Neuronal stem cell (in vitro differentiated cells): ENCODE measurements around the gene USP1.

ENCODE experiments used
- DNase-seq: peaks from one replicate; pipeline ENCODE4 v3.0.0-alpha.2; 2013; ENCODE audit warnings: low spot score
- H2AFZ ChIP-seq: one replicate; pipeline ENCODE4 v1.6.1; 2013; ENCODE audit warnings: mild to moderate bottlenecking, low read length, inconsistent platforms
- H2AK5ac ChIP-seq: 2 replicates; pipeline ENCODE4 v1.6.1; 2013; ENCODE audit warnings: low read depth, mild to moderate bottlenecking, inconsistent platforms, low read length, moderate library complexity, mixed read lengths
- H2BK120ac ChIP-seq: 2 replicates; pipeline ENCODE4 v1.6.1; 2013; ENCODE audit warnings: low read depth, mild to moderate bottlenecking, inconsistent platforms, low read length, moderate library complexity, mixed read lengths
- H2BK12ac ChIP-seq: one replicate; pipeline ENCODE4 v1.6.1; 2013; ENCODE audit warnings: low read length, inconsistent platforms
- H2BK15ac ChIP-seq: 2 replicates; pipeline ENCODE4 v1.6.1; 2013; ENCODE audit warnings: mild to moderate bottlenecking, low read length, inconsistent platforms, mixed read lengths
- H2BK5ac ChIP-seq: one replicate; pipeline ENCODE4 v1.6.1; 2013; ENCODE audit warnings: inconsistent platforms, mild to moderate bottlenecking, low read length, moderate library complexity
- H3K14ac ChIP-seq: one replicate; pipeline ENCODE4 v1.6.1; 2013; ENCODE audit warnings: low read length, inconsistent platforms
- H3K18ac ChIP-seq: 2 replicates; pipeline ENCODE4 v1.6.1; 2013; ENCODE audit warnings: low read length, inconsistent platforms
- H3K23ac ChIP-seq: 2 replicates; pipeline ENCODE4 v1.6.1; 2013; ENCODE audit warnings: low read depth, mild to moderate bottlenecking, mixed read lengths, low read length, inconsistent platforms; ENCODE audit not compliant: poor library complexity
- H3K27ac ChIP-seq: replicated peaks from 3 replicates; pipeline ENCODE4 v1.5.1; 2013; ENCODE audit warnings: low read length, inconsistent platforms
- H3K27me3 ChIP-seq, 3 experiments: 2 replicates each; pipeline ENCODE4 v1.6.1; 2013; ENCODE audit warnings: low read length in 3 of 3, mild to moderate bottlenecking in 2 of 3, inconsistent platforms in 1 of 3, low read depth in 1 of 3, mixed read lengths in 1 of 3, moderate library complexity in 1 of 3; ENCODE audit not compliant: control insufficient read depth in 3 of 3, insufficient read depth in 3 of 3
- H3K36me3 ChIP-seq, 2 donors: replicated peaks in 1 of 2; 2 replicates each; pipeline ENCODE4 v1.6.1; 2013; ENCODE audit warnings: low read length in 2 of 2; ENCODE audit not compliant: control insufficient read depth in 2 of 2, insufficient read depth in 2 of 2
- H3K4ac ChIP-seq: 2 replicates; pipeline ENCODE4 v1.6.1; 2013; ENCODE audit warnings: inconsistent platforms, mild to moderate bottlenecking, low read length, moderate library complexity
- H3K4me1 ChIP-seq, 2 donors: 1 replicate in 1 of 2; 2 replicates in 1 of 2; pipeline ENCODE4 v1.6.1; 2013; ENCODE audit warnings: low read length in 2 of 2, low read depth in 1 of 2; ENCODE audit not compliant: control insufficient read depth in 2 of 2, insufficient read depth in 1 of 2
- H3K4me2 ChIP-seq: one replicate; pipeline ENCODE4 v1.6.1; 2013; ENCODE audit warnings: mild to moderate bottlenecking, low read length, inconsistent platforms; ENCODE audit not compliant: insufficient read depth, poor library complexity, severe bottlenecking
- H3K4me3 ChIP-seq, 2 donors: 2 replicates each; pipeline ENCODE4 v1.5.1; 2013; ENCODE audit warnings: low read length in 2 of 2, mild to moderate bottlenecking in 2 of 2, inconsistent platforms in 1 of 2, moderate library complexity in 1 of 2
- H3K79me1 ChIP-seq: one replicate; pipeline ENCODE4 v1.6.1; 2013; ENCODE audit warnings: low read depth, mild to moderate bottlenecking, inconsistent platforms, low read length, moderate library complexity
- H3K9ac ChIP-seq: one replicate; pipeline ENCODE4 v1.6.1; 2013; ENCODE audit warnings: mild to moderate bottlenecking, low read depth, low read length, inconsistent platforms; ENCODE audit not compliant: poor library complexity
- H3K9me3 ChIP-seq, 2 donors: replicated peaks in 1 of 2; 2 replicates each; pipeline versions ENCODE3 to v1.6.1; 2013; ENCODE audit warnings: low read length in 2 of 2, mild to moderate bottlenecking in 2 of 2, inconsistent platforms in 1 of 2, low read depth in 1 of 2, mixed read lengths in 1 of 2, moderate library complexity in 1 of 2; ENCODE audit not compliant: control insufficient read depth in 2 of 2, insufficient read depth in 1 of 2
- H4K8ac ChIP-seq: one replicate; pipeline ENCODE4 v1.6.1; 2013; ENCODE audit warnings: low read depth, mild to moderate bottlenecking, inconsistent platforms, low read length, moderate library complexity
- H4K91ac ChIP-seq: one replicate; pipeline ENCODE4 v1.6.1; 2013; ENCODE audit warnings: low read length, low read depth, mild to moderate bottlenecking, inconsistent platforms; ENCODE audit not compliant: poor library complexity
- WGBS, 2 donors: extraction: QIAGEN DNeasy Blood & Tissue Kit; methylation state at CpG; one replicate each; pipeline ENCODE4 v1.1.7; 2013; ENCODE audit warnings: missing lambda C conversion rate in 2 of 2, mixed read lengths in 1 of 2; ENCODE audit not compliant: insufficient read length in 2 of 2, insufficient replicate concordance in 1 of 2; ENCODE audit errors: extremely low coverage in 2 of 2; 5-methylcytosine and 5-hydroxymethylcytosine counted together

USP1 gene

GRCh38 chr1:62444701-62445100 lies 7.9 kb downstream of the USP1 start:
- Histone ChIP-seq H2BK120ac (no peak overlapping the region), H3K27me3 (no peaks in the 10 kb centered on the region), H3K9me3 (no peaks in the 10 kb centered on the region), H3K4me2 (no peak overlapping the region), H2BK12ac (no peak overlapping the region), H3K79me1 (peaks cover 2% of the 10 kb centered on the region), H3K9ac (no peak overlapping the region), H3K18ac (no peak overlapping the region), H3K14ac (no peak overlapping the region), H2BK5ac (no peak overlapping the region), H3K4me3 (no peak overlapping the region), H2AFZ (no peak overlapping the region), H3K4me1 (no peaks in the 10 kb centered on the region), H2AK5ac (no peak overlapping the region), H3K4ac (no peak overlapping the region), H4K8ac (no peak overlapping the region), H4K91ac (no peak overlapping the region), H3K23ac (no peak overlapping the region), H2BK15ac (no peak overlapping the region), H3K27ac (no peak overlapping the region), H3K36me3 (peaks cover 19 to 98% of the 10 kb centered on the region in 2 donors)
- WGBS, 2 donors: no CpG with 5 or more reads among the region's 1 CpG
- no peak for DNase-seq

- Histone ChIP-seq H4K91ac (no peak overlapping the region), H2BK5ac (no peak overlapping the region), H3K79me1 (peaks cover under 1% of the 10 kb centered on the region), H3K18ac (no peak overlapping the region), H3K4me2 (no peak overlapping the region), H3K27me3 (no peaks in the 10 kb centered on the region), H3K36me3 (peaks cover 16 to 98% of the 10 kb centered on the region in 2 donors), H2BK15ac (no peak overlapping the region), H3K14ac (no peak overlapping the region), H3K23ac (no peak overlapping the region), H4K8ac (no peak overlapping the region), H3K4me3 (no peak overlapping the region), H2AK5ac (no peak overlapping the region), H2BK120ac (no peak overlapping the region), H3K9ac (no peak overlapping the region), H2BK12ac (no peak overlapping the region), H3K9me3 (no peaks in the 10 kb centered on the region), H3K4me1 (no peaks in the 10 kb centered on the region), H3K4ac (no peak overlapping the region), H3K27ac (no peak overlapping the region), H2AFZ (no peak overlapping the region)
- WGBS, 2 donors: no CpG with 5 or more reads among the region's 3 CpGs
- DNase-seq: no peak
Observed at GRCh38 chr1:62448221-62448933, 11.5 kb downstream of the USP1 start.

- H2AFZ ChIP-seq: no peak overlapping the region
- no peaks in the 10 kb centered on the region for H3K9me3 ChIP-seq
- H2BK15ac ChIP-seq: no peak overlapping the region
- no peak overlapping the region for H3K9ac ChIP-seq
- no peak overlapping the region for H2BK12ac ChIP-seq
- no peak overlapping the region for H2BK120ac ChIP-seq
- no peak overlapping the region for H3K18ac ChIP-seq
- no peak overlapping the region for H3K4ac ChIP-seq
- no peak for DNase-seq
- H3K4me3 ChIP-seq: no peak overlapping the region
- no peak overlapping the region for H3K23ac ChIP-seq
- no peak overlapping the region for H4K91ac ChIP-seq
- no peak overlapping the region for H4K8ac ChIP-seq
- H3K27ac ChIP-seq: no peak overlapping the region
- H3K79me1 ChIP-seq: peaks cover 2% of the 10 kb centered on the region
- H3K36me3 ChIP-seq: peaks cover 16 to 98% of the 10 kb centered on the region in 2 donors
- H3K14ac ChIP-seq: no peak overlapping the region
- H2BK5ac ChIP-seq: no peak overlapping the region
- no peak overlapping the region for H2AK5ac ChIP-seq
- H3K4me2 ChIP-seq: no peak overlapping the region
- H3K4me1 ChIP-seq: no peaks in the 10 kb centered on the region
- no CpG with 5 or more reads among the region's 2 CpGs for WGBS, 2 donors
- H3K27me3 ChIP-seq: no peaks in the 10 kb centered on the region
Observed at GRCh38 chr1:62450301-62450700, 13.5 kb downstream of the USP1 start.

GRCh38 chr1:62452951-62453350 lies 16.1 kb downstream of the USP1 start:
- H3K4me1 ChIP-seq: no peaks in the 10 kb centered on the region
- H3K9me3 ChIP-seq: no peaks in the 10 kb centered on the region
- H3K9ac ChIP-seq: no peak overlapping the region
- no peak overlapping the region for H3K4me2 ChIP-seq
- no peak overlapping the region for H4K8ac ChIP-seq
- H2AK5ac ChIP-seq: no peak overlapping the region
- no peak overlapping the region for H2BK15ac ChIP-seq
- no peak overlapping the region for H3K4me3 ChIP-seq
- H3K27ac ChIP-seq: no peak overlapping the region
- H2BK5ac ChIP-seq: no peak overlapping the region
- no peak overlapping the region for H4K91ac ChIP-seq
- no peak for DNase-seq
- no peak overlapping the region for H3K4ac ChIP-seq
- H3K14ac ChIP-seq: no peak overlapping the region
- no peak overlapping the region for H3K18ac ChIP-seq
- peaks cover 2% of the 10 kb centered on the region for H3K79me1 ChIP-seq
- H3K27me3 ChIP-seq: no peaks in the 10 kb centered on the region
- H3K23ac ChIP-seq: no peak overlapping the region
- no peak overlapping the region for H2AFZ ChIP-seq
- H2BK12ac ChIP-seq: no peak overlapping the region
- H3K36me3 ChIP-seq: peaks cover 13 to 100% of the 10 kb centered on the region in 2 donors
- H2BK120ac ChIP-seq: no peak overlapping the region
- no CpG with 5 or more reads among the region's 1 CpG for WGBS, 2 donors
